Thyroid gland (tissue), 4 donors: ENCODE data around the gene JSRP1.

Experiments
- POLR2A ChIP-seq, 2 donors: fragments of 450-650 bp; IDR thresholded peaks; one replicate each; pipeline ENCODE4 v1.6.1; 2017; ENCODE audit warnings: antibody characterized with exemption in 2 of 2, mild to moderate bottlenecking in 2 of 2, moderate library complexity in 1 of 2
- TF ChIP-seq, protein P1 (sequence below), 6 experiments: fragments of 200-600 bp in 3 of 6; fragments of 450-650 bp in 3 of 6; sonication (generic) in 3 of 6; IDR thresholded peaks; one replicate each; pipeline ENCODE4 v1.5.1; 2016 to 2019; ENCODE audit warnings: antibody characterized with exemption in 6 of 6, mild to moderate bottlenecking in 2 of 6, inconsistent platforms in 1 of 6, moderate library complexity in 1 of 6

GRCh38 chr19:2243274-2244124 is 12.7 kb downstream of the JSRP1 start:
- TF ChIP-seq, protein P1, sequence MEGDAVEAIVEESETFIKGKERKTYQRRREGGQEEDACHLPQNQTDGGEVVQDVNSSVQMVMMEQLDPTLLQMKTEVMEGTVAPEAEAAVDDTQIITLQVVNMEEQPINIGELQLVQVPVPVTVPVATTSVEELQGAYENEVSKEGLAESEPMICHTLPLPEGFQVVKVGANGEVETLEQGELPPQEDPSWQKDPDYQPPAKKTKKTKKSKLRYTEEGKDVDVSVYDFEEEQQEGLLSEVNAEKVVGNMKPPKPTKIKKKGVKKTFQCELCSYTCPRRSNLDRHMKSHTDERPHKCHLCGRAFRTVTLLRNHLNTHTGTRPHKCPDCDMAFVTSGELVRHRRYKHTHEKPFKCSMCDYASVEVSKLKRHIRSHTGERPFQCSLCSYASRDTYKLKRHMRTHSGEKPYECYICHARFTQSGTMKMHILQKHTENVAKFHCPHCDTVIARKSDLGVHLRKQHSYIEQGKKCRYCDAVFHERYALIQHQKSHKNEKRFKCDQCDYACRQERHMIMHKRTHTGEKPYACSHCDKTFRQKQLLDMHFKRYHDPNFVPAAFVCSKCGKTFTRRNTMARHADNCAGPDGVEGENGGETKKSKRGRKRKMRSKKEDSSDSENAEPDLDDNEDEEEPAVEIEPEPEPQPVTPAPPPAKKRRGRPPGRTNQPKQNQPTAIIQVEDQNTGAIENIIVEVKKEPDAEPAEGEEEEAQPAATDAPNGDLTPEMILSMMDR (IDR thresholded peaks at IDR 0.05): no peak
- no peak for TF ChIP-seq POLR2A (IDR thresholded peaks at IDR 0.05)
